NT2/D1 (cell line): ENCODE results near the gene NRDC.

Source experiments
- DNase-seq: peaks from one replicate; pipeline ENCODE4 v3.0.0-alpha.2; 2011; ENCODE audit warnings: low read depth, low spot score
- H3K27me3 ChIP-seq: 2 replicates; pipeline ENCODE4 v1.6.0; 2011; ENCODE audit warnings: mild to moderate bottlenecking; ENCODE audit not compliant: insufficient read length, insufficient read depth
- H3K36me3 ChIP-seq: 2 replicates; pipeline ENCODE4 v1.6.1; 2011; ENCODE audit warnings: mild to moderate bottlenecking, low read length, mixed read lengths; ENCODE audit not compliant: insufficient read depth, insufficient read length
- H3K4me1 ChIP-seq: 2 replicates; pipeline ENCODE4 v1.5.1; 2011; ENCODE audit not compliant: insufficient read depth, insufficient read length
- H3K4me3 ChIP-seq: 2 replicates; pipeline ENCODE4 v1.5.1; 2011; ENCODE audit warnings: low read depth; ENCODE audit not compliant: insufficient read length
- H3K9ac ChIP-seq: 2 replicates; pipeline ENCODE4 v1.6.0; 2011; ENCODE audit warnings: low read depth; ENCODE audit not compliant: insufficient read length
- H3K9me3 ChIP-seq: 2 replicates; pipeline ENCODE4 v1.5.1; 2011; ENCODE audit warnings: mild to moderate bottlenecking, low read length; ENCODE audit not compliant: insufficient read depth
- SUZ12 ChIP-seq: IDR thresholded peaks from 2 replicates; pipeline ENCODE4 v1.6.1; 2011; ENCODE audit not compliant: insufficient read length, insufficient read depth; ENCODE audit errors: extremely low read depth
- YY1 ChIP-seq: IDR thresholded peaks from 2 replicates; pipeline ENCODE4 v1.6.1; 2011; ENCODE audit not compliant: insufficient read length, insufficient read depth
- ZNF274 ChIP-seq: IDR thresholded peaks from 2 replicates; pipeline ENCODE4 v1.6.1; 2011; ENCODE audit warnings: mild to moderate bottlenecking, low read depth, low read length

Gene NRDC

GRCh38 chr1:51745304-51745570, 133.3 kb downstream of the NRDC start:
- H3K4me3 ChIP-seq, result no peak overlapping the region

DNA sequence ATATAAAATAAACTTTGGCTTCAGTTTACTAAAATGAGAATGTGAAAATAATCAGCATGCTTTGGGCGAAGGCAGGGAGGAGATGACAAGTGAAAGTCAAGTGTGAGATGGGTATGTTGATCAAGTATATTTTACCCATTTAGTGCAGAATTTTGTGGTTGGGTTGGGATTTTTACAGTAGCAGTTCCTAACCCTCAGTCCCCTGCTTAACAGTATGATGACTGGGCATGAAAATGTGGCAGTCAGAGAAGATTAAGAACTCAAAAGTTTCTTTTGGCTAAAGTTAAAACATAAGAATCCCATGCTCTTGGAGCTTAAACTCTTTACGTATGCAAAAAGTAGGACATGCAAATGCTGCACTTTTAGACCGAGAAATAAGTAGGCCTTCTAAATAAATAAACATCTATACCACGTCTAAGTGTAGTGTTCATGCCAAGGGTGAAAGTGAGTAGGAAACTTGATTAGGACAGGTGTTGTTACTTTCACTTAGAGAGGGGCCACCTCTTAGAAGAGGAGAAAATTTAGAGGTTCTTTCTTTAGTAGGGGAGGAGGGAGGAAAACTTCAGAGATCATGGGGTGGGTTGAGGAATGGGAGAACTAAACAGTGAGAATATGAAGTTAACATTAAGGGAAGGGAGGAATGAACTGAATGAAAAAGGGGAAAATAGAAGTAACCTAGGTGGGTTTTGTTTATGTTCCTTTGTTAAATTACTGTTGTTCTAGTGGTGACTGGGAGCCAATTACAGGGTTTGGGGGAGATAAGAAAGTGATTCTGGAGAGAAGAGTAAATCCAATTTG, 133.8 kb downstream of the NRDC start:
- no peaks in the 10 kb centered on the region for H3K27me3 ChIP-seq
- H3K4me1 ChIP-seq, result no peaks in the 10 kb centered on the region
- H3K9ac ChIP-seq, result no peak overlapping the region
- no peak overlapping the region for H3K4me3 ChIP-seq
- TF ChIP-seq SUZ12, result no peak
- TF ChIP-seq ZNF274, result no peak
- TF ChIP-seq YY1, result no peak
- DNase-seq, result no peak
- peaks cover 36% of the 10 kb centered on the region for H3K36me3 ChIP-seq
- no peaks in the 10 kb centered on the region for H3K9me3 ChIP-seq

More at GRCh38 chr1:51745304-51745570, 133.3 kb downstream of the NRDC start:
- TF ChIP-seq SUZ12 (no peak), YY1 (no peak), ZNF274 (no peak)
- DNase-seq, result no peak
- H3K9me3 ChIP-seq, result no peaks in the 10 kb centered on the region
- H3K27me3 ChIP-seq, result no peaks in the 10 kb centered on the region
- peaks cover 38% of the 10 kb centered on the region for H3K36me3 ChIP-seq
- H3K9ac ChIP-seq, result no peak overlapping the region
- H3K4me1 ChIP-seq, result no peaks in the 10 kb centered on the region

- Histone ChIP-seq H3K36me3 (peaks cover 11% of the 10 kb centered on the region), H3K9ac (no peak overlapping the region), H3K4me1 (no peaks in the 10 kb centered on the region), H3K9me3 (no peaks in the 10 kb centered on the region), H3K4me3 (no peak overlapping the region), H3K27me3 (no peaks in the 10 kb centered on the region)
- DNase-seq, result no peak
- TF ChIP-seq ZNF274 (no peak), SUZ12 (no peak), YY1 (no peak)
These were observed 137.3 kb downstream of the NRDC start for GRCh38 chr1:51741121-51741681.

- TF ChIP-seq SUZ12, result no peak
- TF ChIP-seq YY1, result no peak
- TF ChIP-seq ZNF274, result no peak
- no peak for DNase-seq
- no peaks in the 10 kb centered on the region for H3K4me1 ChIP-seq
These were observed 137.9 kb downstream of the NRDC start for GRCh38 chr1:51740652-51741051.

More at GRCh38 chr1:51740652-51741051, 137.9 kb downstream of the NRDC start:
- Histone ChIP-seq H3K9me3 (no peaks in the 10 kb centered on the region), H3K4me3 (no peak overlapping the region), H3K27me3 (no peaks in the 10 kb centered on the region), H3K9ac (no peak overlapping the region), H3K36me3 (peaks cover 6% of the 10 kb centered on the region)
